ENCODE measurements around the gene GDPD3.

Gene GDPD3

DNA sequence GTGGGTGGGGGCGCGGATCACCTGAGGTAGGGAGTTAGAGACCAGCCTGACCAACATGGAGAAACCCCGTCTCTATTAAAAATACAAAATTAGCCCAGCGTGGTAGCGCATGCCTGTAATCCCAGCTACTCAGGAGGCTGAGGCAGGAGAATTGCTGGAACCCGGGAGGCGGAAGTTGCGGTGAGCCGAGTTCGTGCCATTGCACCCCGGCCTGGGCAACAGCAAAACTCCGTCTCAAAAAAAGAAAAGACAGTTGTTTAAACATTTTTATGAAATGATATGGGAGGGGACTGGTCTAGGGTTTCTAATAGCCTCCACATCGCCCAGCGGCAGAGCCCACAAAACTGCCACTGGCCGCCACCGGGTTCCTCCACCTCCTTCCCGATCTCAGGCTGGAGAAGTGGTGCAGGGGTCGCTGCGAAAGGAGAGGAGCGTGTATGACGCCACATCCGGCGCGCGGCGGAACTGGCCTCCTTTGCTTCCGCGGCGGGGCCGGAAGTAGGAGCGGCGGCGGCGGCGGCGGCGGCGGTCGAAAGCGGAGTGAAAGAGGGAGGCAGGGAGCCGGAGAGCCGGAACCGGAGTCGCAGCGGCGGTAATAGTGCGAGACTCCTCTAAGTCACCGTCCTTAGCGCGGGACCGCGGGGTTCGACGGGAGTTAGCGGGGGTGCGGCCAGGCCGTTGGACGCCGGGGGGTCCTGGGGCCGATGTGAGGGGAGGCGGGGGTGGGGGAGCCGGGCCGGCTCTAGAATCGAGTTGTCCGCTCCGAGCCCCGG, 37.6 kb downstream of the GDPD3 start, which contains the start of gene PPP4C:
TSS of gene PPP4C (plus strand) at position 492 of the 773 bp plus-strand sequence. CDS start 384 bp downstream, outside the sequence.
- DNase-seq, result peak; percentile 87

DNA sequence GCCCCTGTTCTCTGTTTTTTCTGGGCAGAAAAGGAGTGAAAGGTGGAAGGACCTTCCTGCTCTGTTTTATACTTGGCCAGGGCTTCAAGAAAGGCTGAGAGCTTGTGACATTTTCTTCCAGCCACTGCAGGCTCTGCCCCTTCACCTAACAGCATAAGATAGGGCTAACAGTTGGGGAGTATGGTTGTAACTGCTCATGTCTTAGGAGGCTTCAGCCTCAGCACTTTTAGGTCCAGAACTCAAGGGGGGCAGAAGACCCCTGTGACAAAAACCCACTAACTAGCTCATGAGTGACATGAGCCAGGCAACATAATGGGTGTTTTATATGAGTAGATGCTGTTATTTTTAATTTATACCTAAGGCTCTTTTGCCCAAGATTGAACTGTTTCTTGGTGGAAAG, 42.8 kb downstream of the GDPD3 start:
- DNase-seq, result no peak

DNA sequence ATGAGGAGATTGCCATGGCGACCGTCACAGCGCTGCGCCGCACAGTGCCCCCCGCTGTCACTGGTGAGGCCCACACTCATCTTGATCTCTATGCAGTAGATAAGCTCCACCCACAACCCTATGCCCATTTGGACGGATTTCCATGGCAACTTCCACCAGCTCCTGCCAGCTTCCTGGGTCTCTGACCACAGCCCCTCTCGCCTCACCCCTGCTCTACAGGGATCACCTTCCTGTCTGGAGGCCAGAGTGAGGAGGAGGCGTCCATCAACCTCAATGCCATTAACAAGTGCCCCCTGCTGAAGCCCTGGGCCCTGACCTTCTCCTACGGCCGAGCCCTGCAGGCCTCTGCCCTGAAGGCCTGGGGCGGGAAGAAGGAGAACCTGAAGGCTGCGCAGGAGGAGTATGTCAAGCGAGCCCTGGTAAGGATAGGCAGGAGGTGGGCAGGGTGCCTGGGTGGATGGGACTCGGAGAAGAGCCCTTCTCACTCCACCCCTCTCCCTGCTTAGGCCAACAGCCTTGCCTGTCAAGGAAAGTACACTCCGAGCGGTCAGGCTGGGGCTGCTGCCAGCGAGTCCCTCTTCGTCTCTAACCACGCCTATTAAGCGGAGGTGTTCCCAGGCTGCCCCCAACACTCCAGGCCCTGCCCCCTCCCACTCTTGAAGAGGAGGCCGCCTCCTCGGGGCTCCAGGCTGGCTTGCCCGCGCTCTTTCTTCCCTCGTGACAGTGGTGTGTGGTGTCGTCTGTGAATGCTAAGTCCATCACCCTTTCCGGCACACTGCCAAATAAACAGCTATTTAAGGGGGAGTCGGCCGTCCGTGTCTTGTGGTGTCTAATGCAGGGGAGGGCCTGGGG, 43.5 kb downstream of the GDPD3 start:
- peak; percentile 45 for DNase-seq

DNA sequence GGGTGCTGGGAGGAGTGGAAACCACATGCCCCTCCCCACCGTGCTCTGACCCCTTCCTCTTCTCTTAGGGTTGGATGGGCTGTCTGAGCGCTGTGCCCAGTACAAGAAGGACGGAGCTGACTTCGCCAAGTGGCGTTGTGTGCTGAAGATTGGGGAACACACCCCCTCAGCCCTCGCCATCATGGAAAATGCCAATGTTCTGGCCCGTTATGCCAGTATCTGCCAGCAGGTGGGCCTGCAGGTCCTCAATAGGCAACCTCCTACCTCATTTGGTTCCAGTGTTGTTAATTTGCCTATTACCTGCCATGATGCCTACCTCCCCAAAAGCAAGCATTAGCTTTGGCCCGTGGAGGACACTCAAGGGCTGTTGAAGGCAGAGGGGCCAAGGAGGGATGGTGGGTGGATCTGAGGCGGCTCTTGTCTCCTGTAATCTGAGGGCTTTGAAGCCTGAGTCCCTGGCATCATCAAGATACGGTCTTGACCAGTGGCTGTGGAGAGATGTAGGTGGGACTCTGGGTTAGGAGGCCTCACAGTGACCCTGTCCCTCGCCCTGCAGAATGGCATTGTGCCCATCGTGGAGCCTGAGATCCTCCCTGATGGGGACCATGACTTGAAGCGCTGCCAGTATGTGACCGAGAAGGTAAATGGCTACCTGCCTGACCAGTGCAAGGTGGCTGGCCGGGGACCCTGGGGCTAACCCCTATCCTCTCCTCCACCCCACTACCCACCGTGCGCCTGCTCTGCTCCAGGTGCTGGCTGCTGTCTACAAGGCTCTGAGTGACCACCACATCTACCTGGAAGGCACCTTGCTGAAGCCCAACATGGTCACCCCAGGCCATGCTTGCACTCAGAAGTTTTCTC, 44.4 kb downstream of the GDPD3 start:
- no peak for DNase-seq

DNA sequence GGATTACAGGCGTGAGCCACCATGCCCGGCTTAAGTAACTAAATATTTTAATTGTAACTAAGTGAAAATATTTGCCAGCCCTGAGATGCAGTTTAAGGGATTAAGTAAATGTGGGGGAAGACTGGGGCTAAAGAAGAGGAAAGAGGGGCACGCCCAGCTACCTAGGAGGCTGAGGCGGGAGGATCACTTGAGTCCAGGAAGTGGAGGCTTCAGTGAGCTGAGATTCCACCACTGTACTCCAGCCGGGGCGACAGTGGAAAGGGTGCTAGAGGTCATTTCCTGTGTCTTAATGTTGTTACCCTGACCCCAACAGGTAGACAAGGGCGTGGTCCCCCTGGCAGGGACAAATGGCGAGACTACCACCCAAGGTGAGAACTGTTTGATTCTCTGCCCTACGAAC, 45.0 kb downstream of the GDPD3 start:
- DNase-seq, result no peak

DNA sequence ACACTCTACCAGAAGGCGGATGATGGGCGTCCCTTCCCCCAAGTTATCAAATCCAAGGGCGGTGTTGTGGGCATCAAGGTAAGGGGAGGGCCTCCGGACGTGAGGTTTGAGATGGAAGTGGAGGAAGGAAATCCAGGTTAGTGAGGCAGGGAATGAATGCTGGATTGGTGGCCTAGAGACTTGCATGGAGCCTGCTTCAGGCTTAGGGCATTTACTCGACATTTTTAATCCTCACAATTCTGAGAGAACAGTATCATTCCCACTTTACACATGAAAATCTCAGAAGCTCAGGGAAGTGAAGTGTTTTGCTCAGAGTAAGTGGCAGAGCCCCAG, 45.8 kb downstream of the GDPD3 start:
- DNase-seq, result no peak

DNA sequence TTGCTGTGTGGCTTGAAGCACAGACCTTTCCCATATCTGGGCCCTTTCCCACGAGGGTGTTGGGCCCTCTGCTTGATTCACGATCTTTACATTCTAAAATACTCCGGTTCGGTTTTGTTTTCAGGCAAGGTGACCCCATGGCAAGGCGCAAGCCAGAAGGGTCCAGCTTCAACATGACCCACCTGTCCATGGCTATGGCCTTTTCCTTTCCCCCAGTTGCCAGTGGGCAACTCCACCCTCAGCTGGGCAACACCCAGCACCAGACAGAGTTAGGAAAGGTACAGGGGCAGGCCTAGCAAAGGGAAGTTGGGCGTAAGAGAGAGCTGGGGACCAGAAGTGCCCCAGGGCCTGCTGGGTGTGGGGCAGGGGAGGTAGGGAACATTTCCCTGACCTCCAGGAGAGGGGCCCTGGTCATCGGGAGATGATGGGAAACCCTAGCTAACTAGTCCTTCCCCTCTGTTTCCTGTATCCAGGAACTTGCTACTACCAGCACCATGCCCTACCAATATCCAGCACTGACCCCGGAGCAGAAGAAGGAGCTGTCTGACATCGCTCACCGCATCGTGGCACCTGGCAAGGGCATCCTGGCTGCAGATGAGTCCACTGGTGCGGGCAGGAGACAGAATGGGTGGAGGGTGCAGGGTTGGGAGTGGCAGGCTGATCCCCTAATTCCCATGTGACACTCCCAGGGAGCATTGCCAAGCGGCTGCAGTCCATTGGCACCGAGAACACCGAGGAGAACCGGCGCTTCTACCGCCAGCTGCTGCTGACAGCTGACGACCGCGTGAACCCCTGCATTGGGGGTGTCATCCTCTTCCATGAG, 46.4 kb downstream of the GDPD3 start:
- DNase-seq, result no peak

DNA sequence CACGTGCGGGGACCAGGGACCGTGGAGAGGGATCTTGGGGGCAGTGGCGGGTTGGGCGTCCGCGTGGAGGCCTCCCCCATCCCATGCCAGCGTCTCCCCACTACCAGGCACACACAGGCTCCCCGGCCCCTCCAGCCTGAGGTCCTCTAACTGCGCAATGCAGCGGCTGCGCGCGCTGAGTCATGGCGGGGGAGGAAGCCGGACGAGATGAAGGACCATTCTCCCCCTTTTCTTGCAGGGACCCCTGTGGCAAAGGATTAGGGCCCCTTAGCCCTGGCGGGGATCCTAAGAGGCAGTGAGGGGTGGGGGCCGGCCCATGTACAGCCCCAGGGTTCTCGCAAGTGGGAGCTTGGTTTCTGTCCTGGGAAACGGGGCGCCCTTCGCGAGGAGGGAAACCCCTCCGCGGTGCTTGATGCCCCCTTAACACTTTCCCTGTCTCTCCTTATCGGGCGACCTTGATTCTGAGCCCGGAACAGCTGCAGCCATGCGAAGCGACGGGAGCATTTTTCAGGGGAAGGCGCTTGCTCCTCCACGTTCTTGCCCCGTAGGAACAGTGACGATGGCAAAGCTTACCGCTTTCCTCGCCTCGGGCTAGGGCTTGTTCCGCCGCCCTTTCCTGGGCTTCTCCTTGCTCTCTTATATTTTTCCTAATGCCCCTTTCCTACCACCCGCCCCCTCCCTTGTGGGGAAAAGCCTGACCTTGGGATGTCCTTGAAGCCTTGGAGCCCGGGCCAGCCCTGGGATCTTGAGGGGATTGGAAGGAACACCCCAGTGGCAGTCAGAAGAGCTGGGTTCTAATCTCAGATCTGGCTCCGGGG, 47.2 kb downstream of the GDPD3 start:
- no peak for DNase-seq

DNA sequence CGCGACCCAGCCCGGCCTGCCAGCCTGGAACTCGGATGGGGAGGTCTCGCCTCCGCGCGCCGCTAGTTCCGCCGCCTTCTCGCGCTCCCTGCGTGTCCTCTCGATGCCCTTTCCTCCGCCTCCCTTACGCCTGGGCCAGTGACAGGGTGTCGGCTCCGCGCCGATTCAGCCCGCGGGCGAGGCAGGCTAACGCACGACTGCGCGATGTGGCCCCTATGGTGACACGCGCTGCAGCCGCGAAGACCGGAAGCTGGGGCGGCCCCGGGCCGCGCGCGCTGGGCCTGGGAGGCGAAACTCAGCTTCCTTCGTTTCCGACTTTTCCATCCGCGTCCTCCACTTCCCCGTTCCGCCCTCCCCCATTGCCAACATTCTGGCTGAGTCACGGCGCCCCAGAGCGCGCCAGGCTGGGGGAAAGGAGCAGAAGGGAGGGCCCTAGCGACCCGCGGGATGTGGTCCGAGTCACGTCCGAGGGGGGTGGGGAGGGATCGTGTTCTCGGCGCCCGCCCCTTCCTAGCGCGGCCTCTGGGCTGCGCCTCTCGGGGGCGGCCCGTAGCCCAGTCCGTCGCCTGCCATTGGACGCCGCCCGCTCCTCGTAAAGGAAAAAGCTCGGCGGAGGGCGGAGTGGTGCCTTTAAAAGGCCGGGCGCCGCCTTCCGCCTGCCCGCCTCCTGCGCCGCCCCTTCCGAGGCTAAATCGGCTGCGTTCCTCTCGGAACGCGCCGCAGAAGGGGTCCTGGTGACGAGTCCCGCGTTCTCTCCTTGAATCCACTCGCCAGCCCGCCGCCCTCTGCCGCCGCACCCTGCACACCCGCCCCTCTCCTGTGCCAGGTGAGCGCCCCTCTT, 48.0 kb downstream of the GDPD3 start, which contains the start of gene ALDOA:
TSS of gene ALDOA (plus strand) at position 659 of the 841 bp plus-strand sequence. CDS start 1,138 bp downstream, outside the sequence.
- peak; percentile 97 for DNase-seq

DNA sequence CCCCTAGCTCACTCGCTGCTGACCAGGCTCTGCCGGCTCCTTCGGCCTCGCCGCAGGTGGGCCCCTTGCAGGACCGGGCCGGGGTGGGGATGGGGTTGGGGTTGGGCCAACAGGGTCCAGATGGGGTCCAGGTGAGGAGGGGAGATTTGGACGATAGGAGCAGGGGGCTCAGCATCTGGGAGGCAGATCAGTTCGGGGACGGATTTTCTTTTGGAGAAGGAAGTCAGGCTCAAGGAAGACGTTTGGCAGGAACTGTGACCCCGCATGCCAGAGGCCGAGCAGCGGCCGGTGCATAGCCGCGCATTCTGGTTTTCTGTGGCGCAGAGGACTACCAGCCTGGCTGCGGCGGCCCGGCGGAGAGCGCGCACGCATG, 48.6 kb downstream of the GDPD3 start:
- DNase-seq, result no peak

DNA sequence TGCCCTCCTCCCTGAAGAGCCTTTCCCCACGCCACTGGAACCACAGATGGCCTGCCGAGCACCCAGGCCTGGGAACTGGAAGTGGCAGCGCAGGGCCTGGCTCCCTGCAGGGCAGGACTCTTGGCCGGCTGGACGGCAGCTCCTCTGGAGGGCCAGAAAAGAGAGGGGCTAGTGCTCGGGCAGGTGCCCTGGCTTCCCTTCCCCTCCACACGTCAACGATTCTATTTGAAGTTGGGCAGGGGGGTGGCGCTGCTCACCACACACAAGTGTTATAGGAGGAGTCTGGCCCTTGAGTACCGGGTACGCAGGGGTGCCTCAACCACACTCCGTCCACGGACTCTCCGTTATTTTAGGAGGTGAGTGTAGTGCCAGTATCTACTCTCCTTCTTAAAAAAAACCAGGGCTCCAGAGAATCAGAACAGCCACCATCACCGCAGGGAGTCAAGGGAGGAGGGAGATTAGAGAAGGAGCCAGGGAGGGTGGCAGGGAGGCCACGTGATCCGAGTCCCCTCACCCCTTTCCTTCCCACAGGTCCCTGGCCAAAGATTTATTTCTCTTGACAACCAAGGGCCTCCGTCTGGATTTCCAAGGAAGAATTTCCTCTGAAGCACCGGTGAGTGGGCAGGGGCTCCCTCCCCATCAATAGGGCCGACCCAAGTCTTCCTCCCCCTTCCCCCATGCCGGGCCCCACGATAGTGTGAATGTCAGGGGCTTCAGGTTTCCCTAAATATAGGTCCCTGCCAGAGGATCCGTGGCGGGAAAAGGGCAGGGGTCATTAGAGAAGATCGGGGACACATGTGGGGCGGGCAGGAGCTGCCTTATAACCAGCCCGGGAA, 49.2 kb downstream of the GDPD3 start:
- peak; percentile 51 for DNase-seq

DNA sequence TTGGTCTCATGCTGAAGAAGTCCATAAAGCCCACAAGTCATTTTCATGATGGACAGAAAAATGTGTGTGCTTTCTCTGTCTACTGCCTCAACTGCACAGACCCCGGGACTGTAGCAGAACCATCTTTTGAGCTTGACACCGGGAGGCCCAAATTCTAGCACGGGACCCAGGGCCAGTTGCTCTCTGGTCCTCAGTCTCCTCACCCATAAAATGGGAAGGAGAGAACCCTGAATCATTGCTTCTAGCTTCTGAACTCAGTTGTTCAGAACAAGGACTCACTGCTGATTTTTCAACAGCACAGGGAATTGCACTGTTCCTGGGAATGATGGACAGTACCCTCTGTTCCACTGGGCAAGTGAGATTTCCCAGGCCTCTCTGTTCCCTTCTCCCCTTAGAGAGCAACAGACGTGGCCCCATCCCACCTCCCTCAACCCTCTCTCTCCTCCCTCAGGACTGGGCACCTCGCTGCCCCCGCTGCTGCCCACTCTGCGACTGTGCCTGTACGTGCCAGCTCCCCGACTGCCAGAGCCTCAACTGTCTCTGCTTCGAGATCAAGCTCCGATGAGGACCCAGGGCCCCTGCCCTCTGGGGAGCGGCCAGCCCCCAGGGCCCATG, 50.0 kb downstream of the GDPD3 start:
- DNase-seq, result no peak

DNA sequence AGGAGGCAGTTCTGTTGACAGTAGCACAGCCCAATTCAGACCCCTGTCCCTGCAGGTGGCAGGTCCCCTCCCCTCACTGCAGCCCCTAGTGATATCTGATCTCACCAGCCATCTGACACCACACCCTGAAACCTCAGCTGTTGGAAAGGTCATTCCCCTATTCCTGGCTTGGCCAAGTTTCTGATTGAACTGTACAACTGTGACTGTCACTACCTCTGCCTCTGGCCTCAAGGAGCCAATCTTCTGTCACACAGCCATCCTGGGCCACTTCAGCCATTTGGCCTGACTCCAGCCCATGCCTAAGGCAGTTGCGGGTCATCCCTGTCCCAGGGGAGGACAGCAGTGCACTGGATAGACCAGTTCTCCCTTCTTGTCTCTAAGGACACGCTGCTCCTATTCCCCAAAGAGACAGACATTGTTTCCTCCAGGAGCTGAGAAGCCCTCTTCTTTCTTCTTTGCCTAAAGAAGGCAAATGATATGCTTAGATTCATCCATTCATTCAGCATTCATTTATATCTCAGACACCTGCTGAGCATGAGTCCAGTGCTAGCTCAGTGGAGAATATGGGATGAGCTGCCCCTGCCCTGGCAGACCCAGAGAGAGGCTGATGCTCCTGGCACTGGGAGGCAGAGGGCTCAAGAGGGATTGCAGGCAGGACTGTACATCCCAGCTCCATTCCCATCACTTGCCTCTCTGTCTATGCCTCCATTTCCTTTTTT, 52.3 kb downstream of the GDPD3 start:
- DNase-seq, result no peak

DNA sequence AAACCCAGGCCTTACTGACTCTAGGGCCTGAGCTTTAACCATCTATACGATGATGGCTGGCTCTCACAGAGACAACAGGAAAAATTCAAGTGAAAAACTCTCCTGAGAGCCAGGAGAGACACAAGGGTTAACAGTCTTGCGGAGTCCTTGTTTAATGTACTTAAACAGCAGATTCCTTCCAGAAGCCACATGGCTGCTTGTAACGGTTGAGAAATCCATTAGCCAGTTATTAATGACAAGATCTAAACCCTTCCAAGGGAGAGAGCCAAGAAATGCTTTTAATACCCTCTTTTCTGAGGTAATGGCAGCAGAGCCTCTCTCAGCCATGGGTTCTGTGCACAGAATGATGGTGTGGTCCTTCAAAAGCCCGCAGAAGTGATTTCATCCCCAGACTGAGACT, 53.0 kb downstream of the GDPD3 start:
- DNase-seq, result no peak

DNA sequence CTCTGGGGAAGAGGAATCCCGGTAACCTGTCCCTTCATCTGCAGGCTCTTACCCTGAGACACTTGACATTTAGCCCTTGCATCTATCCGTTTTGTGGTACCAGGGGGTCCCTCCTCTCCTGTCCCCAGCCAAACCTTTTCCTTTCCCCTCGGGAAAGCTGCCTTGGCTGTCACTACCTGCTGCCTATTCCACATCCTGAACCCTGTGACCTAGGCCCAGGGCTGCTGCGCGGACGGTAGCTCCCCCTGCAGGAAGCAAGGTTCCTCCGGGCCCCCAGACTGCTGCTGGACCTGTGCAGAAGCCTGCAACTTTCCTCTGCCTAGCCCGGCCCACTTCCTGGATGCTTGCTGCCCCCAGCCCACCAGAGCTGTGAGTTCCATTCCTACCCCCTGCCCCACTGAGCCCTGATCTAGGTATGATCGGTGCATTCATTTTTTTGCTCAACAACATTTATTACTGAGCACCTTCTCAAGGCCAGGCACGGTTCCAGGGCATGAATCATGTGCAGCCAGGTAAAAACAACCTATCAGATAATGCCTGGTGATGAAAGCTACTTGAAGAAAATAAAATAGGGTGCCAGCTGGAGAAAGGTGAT, 58.3 kb downstream of the GDPD3 start:
- no peak for DNase-seq

Measured in NCI-H2227 treated with DMSO at 0.1 percent for 48 hours (cell line).